HG03280 (cell line): ENCODE data around the gene ACAA1.
"Not testable (repeated sequence)": the region's sequence is repeated elsewhere in the genome, so short reads cannot be mapped to it uniquely, and the experiment has no call there.

Experiments used
- ATAC-seq: cut with Tn5 transposase; IDR thresholded peaks from one replicate; pipeline ENCODE4 v1.9.1; 2021; ENCODE audit warnings: mild to moderate bottlenecking, moderate library complexity; ENCODE audit not compliant: unreplicated experiment

The ACAA1 gene

DNA sequence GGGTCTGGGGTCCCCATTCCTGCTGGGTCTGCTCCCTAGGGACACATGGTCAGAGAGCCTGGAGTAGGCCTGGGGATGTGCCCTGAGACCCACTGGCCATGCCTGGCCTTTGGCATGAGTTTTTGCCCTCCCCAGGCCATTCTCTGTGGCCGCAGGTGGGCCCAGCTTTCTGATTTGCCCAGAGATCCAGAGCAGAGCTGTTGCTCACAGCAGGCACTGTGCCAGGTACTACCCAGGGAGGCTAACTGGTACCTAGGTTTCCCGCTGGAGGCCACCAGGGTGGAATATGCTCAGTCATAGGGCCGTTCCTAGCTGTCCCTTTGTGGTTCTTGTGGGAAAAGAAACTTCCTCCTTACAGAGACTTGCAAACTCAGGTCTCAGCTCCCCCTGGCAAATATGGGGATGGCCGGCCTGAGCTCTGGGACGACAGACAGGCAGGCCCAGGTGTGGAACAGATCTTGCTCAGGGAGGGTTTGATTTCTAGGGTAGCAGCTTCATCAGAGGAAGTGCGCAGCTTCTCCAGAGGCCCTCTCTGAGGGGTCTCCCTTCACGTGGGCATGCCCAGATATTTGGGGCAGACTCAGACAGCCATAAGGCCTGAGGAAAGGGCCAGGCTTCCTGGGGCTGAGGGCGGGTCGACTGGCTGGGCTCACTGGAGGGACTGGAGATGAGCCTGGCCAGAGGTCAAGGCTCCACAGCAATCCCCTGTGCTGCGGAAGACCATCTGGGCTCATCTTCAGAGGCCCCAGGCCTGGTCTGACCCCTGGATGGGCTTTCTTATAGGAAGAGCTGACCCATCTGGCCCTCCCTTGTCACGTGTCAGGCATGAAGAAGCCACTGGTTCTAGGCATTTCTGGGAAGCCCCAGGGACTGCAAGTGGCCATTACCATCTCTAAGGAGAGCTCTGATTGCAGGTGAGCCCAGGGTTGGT, 28.0 kb downstream of the ACAA1 start:
- no peak for ATAC-seq

GRCh38 chr3:38107911-38108648, 28.8 kb downstream of the ACAA1 start:
- ATAC-seq: no peak

GRCh38 chr3:38105525-38105924, 31.4 kb downstream of the ACAA1 start:
- no peak for ATAC-seq

- ATAC-seq: no peak
Observed at GRCh38 chr3:38102444-38102814, 34.5 kb downstream of the ACAA1 start.

GRCh38 chr3:38101811-38102443, 35.0 kb downstream of the ACAA1 start:
- no peak for ATAC-seq

GRCh38 chr3:38100498-38100897, 36.4 kb downstream of the ACAA1 start:
- ATAC-seq: no peak

- ATAC-seq: no peak
Observed at GRCh38 chr3:38099518-38099917, 37.4 kb downstream of the ACAA1 start.

DNA sequence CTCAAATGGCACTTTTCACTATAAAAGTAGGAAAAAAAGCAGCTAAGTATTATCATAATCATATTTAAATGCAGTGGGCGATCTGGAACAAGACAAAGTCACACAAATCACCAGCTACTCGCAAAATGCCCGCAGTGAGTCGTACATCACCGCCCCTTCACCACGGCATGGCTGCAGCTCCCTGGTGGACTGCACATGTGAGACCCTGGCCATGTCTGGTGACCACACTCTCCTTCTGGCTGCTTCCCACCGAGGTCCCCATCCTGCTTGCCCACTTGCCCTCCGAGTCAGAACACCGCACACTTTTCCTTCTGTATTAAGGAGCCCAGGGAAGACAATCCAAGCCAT, 38.6 kb downstream of the ACAA1 start:
- ATAC-seq: no peak

- no peak for ATAC-seq
Observed at GRCh38 chr3:38097446-38098375, 39.2 kb downstream of the ACAA1 start.

DNA sequence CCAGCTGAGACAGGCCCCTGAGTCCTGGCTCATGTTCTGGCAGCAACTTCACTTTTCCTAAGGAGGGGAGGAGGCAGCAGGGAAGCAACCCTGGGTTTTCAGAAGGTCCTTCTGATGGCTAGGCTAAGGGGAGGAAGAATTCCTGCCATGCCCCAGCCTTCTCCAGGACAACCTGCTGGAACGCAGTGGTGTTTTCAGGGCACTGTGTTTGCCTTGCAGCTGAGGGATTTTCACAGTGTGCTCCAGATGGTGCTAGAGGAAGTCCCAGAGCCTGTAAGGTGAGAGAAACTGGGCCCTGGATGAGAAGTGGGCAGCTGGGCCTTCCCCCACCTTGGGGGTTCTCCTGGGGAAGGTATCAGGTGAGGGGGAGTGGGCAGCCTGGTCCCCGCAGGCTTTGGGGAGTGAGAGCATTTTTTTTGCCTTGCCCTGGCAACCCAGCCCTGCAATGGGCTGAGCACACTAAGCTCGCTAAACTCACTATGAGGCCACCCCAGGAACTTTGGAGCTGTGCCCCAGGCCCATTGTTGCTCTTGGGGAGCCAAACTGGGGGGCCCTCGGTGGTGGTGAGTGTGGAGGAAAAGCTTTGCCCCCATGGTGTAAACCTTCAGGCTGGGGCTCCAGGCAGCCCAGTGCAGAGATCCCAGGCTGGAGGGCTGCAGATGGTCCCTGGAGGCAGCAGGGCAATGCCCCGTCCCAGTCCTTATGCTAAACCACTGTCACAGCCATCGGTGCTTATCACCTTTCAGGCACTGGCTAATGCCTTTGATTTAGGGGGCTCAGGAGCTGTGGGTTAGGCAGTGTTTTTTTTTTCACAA, 41.1 kb downstream of the ACAA1 start:
- no peak for ATAC-seq

DNA sequence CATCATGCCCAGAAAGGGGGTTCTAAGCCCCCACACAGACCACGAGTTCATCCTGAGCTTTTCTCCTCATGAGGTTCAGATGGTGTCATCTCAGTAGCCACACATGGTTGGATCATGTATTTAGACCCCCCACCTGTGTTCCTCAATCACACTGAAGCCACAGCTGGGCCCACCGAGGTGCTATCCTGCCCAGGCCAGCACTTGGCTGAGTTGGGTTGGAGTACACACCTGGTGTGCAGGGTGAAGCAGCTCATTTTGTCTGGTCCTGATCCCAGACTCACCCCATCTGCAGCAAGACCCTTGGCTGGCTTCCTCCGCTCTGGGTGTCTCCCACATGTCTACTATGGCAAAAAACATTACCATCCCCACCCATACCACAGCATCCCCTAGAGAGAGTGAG, 41.9 kb downstream of the ACAA1 start:
- ATAC-seq: no peak

- no peak for ATAC-seq
Observed at GRCh38 chr3:38090453-38090852, 46.5 kb downstream of the ACAA1 start.

GRCh38 chr3:38089163-38089562, 47.8 kb downstream of the ACAA1 start:
- no peak for ATAC-seq

DNA sequence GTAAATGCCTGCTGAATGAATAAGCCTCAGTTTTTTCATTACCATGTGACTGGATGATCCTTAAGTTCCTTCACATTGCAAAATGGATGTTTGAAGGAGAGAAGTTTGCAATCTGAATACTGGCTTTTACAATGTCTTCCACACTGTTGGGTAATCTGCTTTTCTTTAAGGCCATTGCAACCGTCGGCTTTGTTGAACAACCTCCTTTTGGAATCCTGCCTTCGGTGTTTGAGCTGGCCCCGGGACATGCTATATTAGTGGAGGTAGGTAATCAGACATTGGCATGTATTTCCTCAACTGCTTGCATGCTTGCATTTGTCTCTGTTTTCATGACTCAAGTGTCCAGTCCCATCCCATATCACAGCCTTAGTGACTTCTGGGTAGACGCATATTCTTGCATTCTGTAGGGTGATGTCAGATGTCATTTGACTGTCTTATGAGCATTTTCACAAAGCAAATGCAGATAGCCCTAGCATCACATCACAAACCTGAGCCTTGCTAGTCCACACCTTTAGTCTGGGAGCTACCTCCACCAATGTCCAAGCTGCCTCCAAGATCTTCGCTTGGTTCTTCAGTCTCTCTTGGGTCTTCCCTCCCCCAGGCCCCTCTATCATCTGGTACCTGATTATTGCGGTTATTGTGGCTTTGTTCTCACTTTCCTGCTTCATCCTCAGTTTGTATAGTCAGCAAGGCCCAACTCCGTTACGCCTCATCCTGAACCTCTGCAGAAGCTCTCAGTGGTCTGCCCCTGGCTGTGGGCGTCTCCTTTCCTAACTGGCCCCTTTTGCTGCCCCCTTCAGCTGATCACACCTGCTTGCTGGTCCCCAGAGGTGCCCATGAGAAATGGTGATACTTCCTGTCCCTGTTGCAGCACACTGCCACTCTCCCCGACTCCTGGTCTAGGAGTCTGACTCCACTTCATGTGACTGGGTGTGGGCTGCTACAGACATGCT, 48.5 kb downstream of the ACAA1 start:
- ATAC-seq: no peak

- ATAC-seq: not testable (repeated sequence)
Observed at GRCh38 chr3:38087278-38087677, 49.6 kb downstream of the ACAA1 start.

DNA sequence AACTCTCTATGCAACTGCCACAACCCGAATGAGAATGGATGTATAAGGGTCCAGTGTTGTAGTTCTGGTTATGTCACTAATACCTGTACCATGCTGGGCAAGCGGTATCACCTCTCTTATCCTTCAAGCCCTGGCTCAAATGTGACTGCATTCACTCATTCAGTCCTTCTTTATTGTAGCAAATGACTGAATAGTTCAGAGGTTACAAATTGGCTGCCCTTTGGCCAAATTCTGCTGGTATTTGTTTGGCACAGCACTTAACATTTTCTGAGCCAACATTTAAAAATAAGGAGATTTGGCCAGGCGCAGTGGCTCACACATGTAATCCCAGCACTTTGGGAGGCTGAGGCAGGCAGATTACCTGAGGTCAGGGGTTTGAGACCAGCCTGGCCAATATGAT, 50.4 kb downstream of the ACAA1 start:
- no peak for ATAC-seq

GRCh38 chr3:38085943-38086324, 51.0 kb downstream of the ACAA1 start:
- no peak for ATAC-seq

- ATAC-seq: no peak
Observed at GRCh38 chr3:38085311-38085942, 51.5 kb downstream of the ACAA1 start.
